Muscle layer of duodenum (tissue), 2 donors: ENCODE results near the gene ANKS3.

Experiments used
- H3K27ac ChIP-seq: one replicate; pipeline ENCODE4 v1.7.0; 2013; ENCODE audit warnings: mild to moderate bottlenecking, low read length
- H3K27me3 ChIP-seq: one replicate; pipeline ENCODE4 v1.7.0; 2013; ENCODE audit warnings: low read depth, mild to moderate bottlenecking, control low read depth, low read length
- H3K36me3 ChIP-seq, 2 donors: one replicate each; pipeline ENCODE4 v1.7.0; 2013; ENCODE audit warnings: low read length in 2 of 2, control low read depth in 1 of 2, mild to moderate bottlenecking in 1 of 2; ENCODE audit not compliant: insufficient read depth in 2 of 2, control insufficient read depth in 1 of 2
- H3K4me1 ChIP-seq, 2 donors: one replicate each; pipeline ENCODE4 v1.7.0; 2013; ENCODE audit warnings: low read length in 2 of 2, mild to moderate bottlenecking in 2 of 2, control low read depth in 1 of 2, moderate library complexity in 1 of 2; ENCODE audit not compliant: insufficient read depth in 2 of 2, control insufficient read depth in 1 of 2
- H3K4me3 ChIP-seq, 2 donors: one replicate each; pipeline ENCODE4 v1.7.0; 2013; ENCODE audit warnings: low read length in 2 of 2, low read depth in 1 of 2, mild to moderate bottlenecking in 1 of 2
- H3K9me3 ChIP-seq, 2 donors: one replicate each; pipeline ENCODE4 v1.7.0; 2013; ENCODE audit warnings: low read length in 2 of 2, control low read depth in 1 of 2, mild to moderate bottlenecking in 1 of 2; ENCODE audit not compliant: control insufficient read depth in 1 of 2
- donor health status: healthy.

ANKS3 gene

GRCh38 chr16:4718466-4718865 is 15.6 kb downstream of the ANKS3 start:
- no peaks in the 10 kb centered on the region for H3K9me3 ChIP-seq
- no peak overlapping the region for H3K27ac ChIP-seq
- no peaks in the 10 kb centered on the region for H3K4me1 ChIP-seq
- H3K4me3 ChIP-seq, result no peak overlapping the region
- H3K27me3 ChIP-seq, result no peaks in the 10 kb centered on the region
- H3K36me3 ChIP-seq, result peaks cover 15 to 32% of the 10 kb centered on the region in 2 donors

GRCh38 chr16:4714996-4715395 is 19.1 kb downstream of the ANKS3 start:
- peaks cover 13 to 42% of the 10 kb centered on the region in 2 donors for H3K36me3 ChIP-seq
- H3K4me1 ChIP-seq, result no peaks in the 10 kb centered on the region
- no peaks in the 10 kb centered on the region for H3K9me3 ChIP-seq
- no peak overlapping the region for H3K4me3 ChIP-seq
- no peaks in the 10 kb centered on the region for H3K27me3 ChIP-seq
- H3K27ac ChIP-seq, result no peak overlapping the region

- Histone ChIP-seq H3K4me3 (no peak overlapping the region), H3K36me3 (peaks cover 13 to 39% of the 10 kb centered on the region in 2 donors), H3K9me3 (no peaks in the 10 kb centered on the region), H3K27ac (no peak overlapping the region), H3K27me3 (no peaks in the 10 kb centered on the region), H3K4me1 (no peaks in the 10 kb centered on the region)
Observed at GRCh38 chr16:4713663-4714501, 20.2 kb downstream of the ANKS3 start.

DNA sequence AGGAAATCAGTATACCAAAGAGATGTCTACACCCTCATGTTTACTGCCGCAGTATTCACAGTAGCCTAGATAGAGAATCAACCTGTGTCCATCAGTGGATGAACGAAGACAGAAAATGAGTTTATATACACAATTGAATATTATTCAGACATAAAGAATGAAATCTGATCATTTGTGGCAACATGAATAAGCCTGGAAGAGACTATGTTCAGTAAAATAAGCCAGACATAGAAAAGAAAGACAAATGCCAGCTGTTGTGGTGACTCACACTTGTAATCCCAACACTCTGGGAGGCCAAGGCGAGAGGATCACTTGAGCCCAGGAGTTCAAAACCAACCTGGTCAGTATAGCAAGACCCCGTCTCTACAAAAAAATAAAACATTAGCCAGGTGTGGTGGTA is 24.6 kb downstream of the ANKS3 start:
- no peaks in the 10 kb centered on the region for H3K4me1 ChIP-seq
- H3K27ac ChIP-seq, result no peak overlapping the region
- no peaks in the 10 kb centered on the region for H3K9me3 ChIP-seq
- H3K4me3 ChIP-seq, result no peak overlapping the region
- H3K27me3 ChIP-seq, result no peaks in the 10 kb centered on the region
- H3K36me3 ChIP-seq, result peaks cover 20 to 47% of the 10 kb centered on the region in 2 donors

GRCh38 chr16:4706871-4707270 is 27.2 kb downstream of the ANKS3 start:
- Histone ChIP-seq H3K4me3 (no peak overlapping the region), H3K36me3 (peaks cover 12 to 41% of the 10 kb centered on the region in 2 donors), H3K9me3 (no peaks in the 10 kb centered on the region), H3K4me1 (no peaks in the 10 kb centered on the region), H3K27me3 (no peaks in the 10 kb centered on the region), H3K27ac (no peak overlapping the region)

DNA sequence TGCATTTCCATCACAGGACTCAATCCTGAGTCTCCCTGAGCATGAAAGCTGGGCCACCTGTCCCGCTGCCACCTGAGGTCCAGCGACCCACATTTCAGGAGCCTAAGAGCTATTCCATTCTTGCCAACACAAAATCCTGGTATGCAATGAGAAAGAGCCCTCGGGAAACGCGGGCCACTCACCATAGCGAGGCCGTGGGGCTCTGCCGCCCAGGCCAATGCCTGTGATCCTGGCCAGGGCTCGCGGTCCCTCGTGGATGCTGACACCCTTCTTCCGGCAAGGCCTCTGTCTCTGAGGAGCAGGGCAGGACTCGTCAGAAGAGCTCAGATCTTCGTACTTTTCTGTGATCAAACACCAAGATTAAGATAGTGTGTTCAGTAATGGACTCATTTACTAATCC is 29.2 kb downstream of the ANKS3 start:
- Histone ChIP-seq H3K9me3 (no peaks in the 10 kb centered on the region), H3K4me3 (no peak overlapping the region), H3K4me1 (no peaks in the 10 kb centered on the region), H3K27ac (no peak overlapping the region), H3K27me3 (no peaks in the 10 kb centered on the region), H3K36me3 (peaks cover 20 to 57% of the 10 kb centered on the region in 2 donors)

DNA sequence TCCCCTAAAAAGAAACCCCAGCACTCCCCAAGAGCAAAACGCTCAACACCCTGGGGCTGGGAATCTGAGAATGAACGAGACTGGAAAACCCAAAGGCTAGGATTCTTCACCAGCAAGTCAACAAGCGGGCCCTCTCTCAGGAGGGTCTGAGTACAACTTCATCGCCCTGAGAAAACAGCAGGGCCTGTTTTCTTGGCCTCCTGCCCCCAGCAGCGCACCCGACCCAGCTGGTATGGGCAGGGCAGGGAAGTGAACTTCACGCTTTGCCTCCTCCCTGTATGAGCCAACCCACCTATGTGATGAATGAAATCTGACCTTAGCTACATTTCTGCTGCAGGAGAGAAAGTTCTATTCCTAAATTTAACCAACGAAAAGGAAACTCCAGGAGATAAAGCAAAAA is 29.6 kb downstream of the ANKS3 start:
- Histone ChIP-seq H3K4me1 (no peaks in the 10 kb centered on the region), H3K27ac (no peak overlapping the region), H3K4me3 (no peak overlapping the region), H3K27me3 (no peaks in the 10 kb centered on the region), H3K36me3 (peaks cover 24 to 58% of the 10 kb centered on the region in 2 donors), H3K9me3 (no peaks in the 10 kb centered on the region)

- no peaks in the 10 kb centered on the region for H3K4me1 ChIP-seq
- no peaks in the 10 kb centered on the region for H3K9me3 ChIP-seq
- peaks cover 30 to 64% of the 10 kb centered on the region in 2 donors for H3K36me3 ChIP-seq
- H3K27ac ChIP-seq, result no peak overlapping the region
- no peaks in the 10 kb centered on the region for H3K27me3 ChIP-seq
- H3K4me3 ChIP-seq, result no peak overlapping the region
Observed at GRCh38 chr16:4703906-4704305, 30.2 kb downstream of the ANKS3 start.

- Histone ChIP-seq H3K27ac (no peak overlapping the region), H3K36me3 (peaks cover 30 to 75% of the 10 kb centered on the region in 2 donors)
Observed at GRCh38 chr16:4702466-4702808, 31.6 kb downstream of the ANKS3 start.

DNA sequence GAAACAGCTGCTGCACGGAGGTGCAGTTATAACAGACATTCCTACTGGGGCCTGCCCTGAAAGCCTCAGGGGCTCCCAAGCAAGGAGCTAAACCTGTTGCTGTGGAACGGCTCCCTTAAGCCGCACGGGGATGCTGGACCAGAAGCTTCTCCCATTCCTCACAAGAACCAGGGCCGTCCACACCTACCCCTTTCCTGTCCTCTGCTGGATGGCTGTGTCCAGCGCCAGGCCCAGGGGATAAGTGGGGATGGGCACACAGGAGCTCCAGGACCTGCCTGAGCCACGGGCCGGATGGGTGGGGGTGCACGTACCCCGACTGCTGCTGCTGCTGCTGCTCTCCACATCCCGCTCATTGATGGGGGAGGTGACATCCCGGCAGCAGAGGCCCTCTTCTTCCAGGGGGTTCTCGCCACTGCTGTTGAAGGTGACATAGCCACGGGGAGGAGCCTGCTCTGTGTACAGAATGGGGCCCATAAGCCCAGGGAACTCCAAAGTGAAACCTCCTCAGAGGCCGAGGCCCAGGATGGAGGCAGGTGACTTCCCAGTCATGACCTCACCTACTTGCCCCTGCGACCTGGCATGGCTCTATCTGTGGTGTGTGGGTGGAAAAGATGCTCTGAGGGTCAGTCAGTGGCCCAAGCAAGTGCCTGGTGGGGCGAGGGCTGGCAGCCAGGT is 32.1 kb downstream of the ANKS3 start:
- peaks cover 29 to 75% of the 10 kb centered on the region in 2 donors for H3K36me3 ChIP-seq
- no peaks in the 10 kb centered on the region for H3K27me3 ChIP-seq
- no peak overlapping the region for H3K4me3 ChIP-seq
- H3K9me3 ChIP-seq, result no peaks in the 10 kb centered on the region
- no peak overlapping the region for H3K27ac ChIP-seq
- no peaks in the 10 kb centered on the region for H3K4me1 ChIP-seq

More at GRCh38 chr16:4702466-4702808, 31.6 kb downstream of the ANKS3 start:
- Histone ChIP-seq H3K4me1 (no peaks in the 10 kb centered on the region), H3K9me3 (no peaks in the 10 kb centered on the region), H3K4me3 (no peak overlapping the region), H3K27me3 (no peaks in the 10 kb centered on the region)

DNA sequence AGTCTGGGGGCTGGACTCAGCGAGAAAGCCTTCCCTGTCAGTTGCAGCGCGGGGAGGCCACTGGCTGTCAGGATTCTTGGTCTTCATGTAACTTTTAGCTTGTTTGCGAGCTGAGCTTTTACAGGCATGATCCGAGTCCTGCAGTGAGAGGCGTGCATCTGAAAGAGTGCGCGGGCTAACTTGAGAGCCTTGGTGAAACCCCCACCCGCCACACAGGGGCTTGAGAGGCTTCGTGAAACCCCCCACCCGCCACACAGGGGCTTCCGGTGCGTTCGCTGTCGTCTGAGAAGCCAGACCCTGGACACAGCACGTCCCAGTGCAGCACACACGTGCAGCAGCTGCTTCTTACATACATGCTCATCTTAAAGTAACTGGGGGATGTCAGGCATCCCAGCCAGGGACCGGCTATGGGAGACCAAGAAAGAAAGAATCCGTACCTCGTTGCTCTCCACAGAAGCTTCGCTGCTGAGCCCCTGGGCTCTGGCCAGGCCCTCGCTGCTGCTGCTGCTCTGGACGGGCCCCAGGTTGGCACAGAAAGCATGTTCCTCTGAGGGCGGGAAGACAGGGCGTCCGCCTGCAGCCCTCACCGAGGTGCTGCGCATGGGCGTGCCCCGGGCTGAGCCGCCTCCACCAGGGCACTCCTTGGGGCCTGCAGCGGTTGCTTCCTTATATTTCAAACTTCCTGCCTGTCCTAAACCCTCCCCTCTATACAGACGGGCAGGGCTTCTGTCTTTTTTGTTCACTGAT is 32.9 kb downstream of the ANKS3 start:
- no peak overlapping the region for H3K4me3 ChIP-seq
- H3K9me3 ChIP-seq, result no peaks in the 10 kb centered on the region
- peaks cover 0 to 1% of the 10 kb centered on the region in 2 donors for H3K4me1 ChIP-seq
- H3K27ac ChIP-seq, result no peak overlapping the region
- H3K36me3 ChIP-seq, result peaks cover 29 to 75% of the 10 kb centered on the region in 2 donors
- no peaks in the 10 kb centered on the region for H3K27me3 ChIP-seq
